ENCODE measurements around the gene SIRT1. TPM values are rescaled to one million over a fixed set of nuclear protein-coding genes. Genes with fewer than 3 reads are reported as not detected.
"Not testable (repeated sequence)": the region's sequence is repeated elsewhere in the genome, so short reads cannot be mapped to it uniquely, and the experiment has no call there.

SIRT1 gene
- total RNA-seq = 7.8 and 8.1 TPM in 2 replicates

DNA sequence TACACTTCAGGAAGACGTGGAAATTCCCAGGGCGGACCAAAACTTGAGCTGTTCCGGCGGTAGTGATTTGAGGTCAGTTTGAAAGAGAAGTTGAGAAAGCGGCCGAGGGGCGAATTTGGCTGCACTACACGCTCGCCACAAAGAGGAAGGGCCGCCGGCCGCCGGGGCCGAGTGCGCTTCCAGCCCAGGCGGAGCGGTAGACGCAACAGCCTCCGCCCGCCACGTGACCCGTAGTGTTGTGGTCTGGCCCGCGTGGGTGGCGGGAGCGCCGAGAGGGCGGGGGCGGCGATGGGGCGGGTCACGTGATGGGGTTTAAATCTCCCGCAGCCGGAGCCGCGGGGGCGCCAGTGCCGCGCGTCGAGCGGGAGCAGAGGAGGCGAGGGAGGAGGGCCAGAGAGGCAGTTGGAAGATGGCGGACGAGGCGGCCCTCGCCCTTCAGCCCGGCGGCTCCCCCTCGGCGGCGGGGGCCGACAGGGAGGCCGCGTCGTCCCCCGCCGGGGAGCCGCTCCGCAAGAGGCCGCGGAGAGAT, at the start of gene SIRT1:
SIRT1 (plus strand) TSS at position 344 of the 529 bp plus-strand sequence; CDS start at position 410, 66 bp downstream.
- DNase-seq (ENCODE audit: low read depth in 2 of 2) = peak; percentile 82 to 96

DNA sequence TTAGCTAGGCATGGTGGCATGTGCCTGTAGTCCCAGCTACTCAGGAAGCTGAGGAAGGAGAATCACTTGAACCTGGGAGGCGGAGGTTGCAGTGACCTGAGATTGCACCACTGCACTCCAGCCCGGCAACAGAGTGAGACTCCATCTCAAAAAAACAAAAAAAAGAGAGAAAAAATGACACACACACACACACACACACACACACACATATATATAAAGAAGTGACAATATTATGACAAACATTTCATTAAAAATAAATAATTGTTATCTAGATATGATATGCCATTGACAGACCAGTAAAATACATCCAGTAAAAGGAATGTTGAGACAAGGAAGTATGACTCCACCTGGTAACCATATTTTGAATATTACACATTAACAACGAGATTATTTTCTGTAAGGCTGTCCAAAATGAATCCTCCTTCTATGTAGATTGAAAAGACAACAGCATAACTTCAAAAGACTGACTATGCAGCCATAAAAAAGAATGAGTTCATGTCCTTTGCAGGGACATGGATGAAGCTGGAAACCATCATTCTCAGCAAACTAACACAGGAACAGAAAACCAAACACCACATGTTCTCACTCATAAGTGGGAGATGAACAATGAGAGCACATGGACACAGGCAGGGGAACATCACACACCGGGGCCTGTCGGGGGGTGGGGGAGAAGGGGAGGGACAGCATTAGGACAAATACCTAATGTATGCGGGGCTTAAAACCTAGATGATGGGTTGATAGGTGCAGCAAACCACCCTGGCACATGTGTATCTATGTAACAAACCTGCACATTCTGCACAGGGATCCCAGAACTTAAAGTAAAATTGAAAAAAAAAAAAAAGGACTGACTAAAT, 48.7 kb upstream of the SIRT1 start:
- DNase-seq (ENCODE audit: low read depth in 2 of 2) = not testable (repeated sequence)

DNA sequence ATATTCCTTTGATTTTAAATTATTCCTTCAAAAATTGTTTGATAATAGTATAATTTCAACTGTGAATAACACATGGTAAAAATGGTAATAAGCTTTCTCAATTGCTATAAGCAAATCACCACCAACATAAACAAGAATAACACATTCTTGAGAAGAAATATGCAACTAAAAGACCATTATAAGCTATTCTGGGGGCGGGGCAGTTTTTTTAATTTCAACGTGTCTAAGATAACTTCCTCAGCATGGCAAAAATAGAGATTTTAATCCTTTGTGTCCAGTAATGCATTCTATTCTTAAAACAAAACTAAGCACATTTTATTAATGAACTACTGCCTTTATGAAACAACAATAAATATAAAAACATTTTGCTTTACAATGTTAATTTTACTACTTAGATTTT, 48.0 kb upstream of the SIRT1 start:
- DNase-seq (ENCODE audit: low read depth in 2 of 2) = no peak

DNA sequence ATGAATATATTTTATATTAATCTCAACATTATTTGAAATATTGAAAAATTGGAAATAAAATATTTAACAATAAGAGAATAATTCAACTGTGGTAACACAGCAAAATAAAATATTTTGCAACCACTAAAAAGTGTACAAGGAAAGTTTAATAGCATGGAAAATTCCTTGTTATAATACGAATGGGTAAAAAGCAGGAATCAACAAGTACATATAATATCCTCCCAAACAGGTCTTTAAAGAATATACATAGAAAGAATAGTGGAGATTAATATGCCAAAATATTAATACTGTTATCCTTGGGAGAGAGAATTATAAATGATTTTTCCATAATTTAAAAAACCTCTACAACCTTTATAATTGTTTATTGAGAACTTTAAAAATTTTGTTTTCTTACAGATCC, 47.5 kb upstream of the SIRT1 start:
- DNase-seq (ENCODE audit: low read depth in 2 of 2) = no peak

DNA sequence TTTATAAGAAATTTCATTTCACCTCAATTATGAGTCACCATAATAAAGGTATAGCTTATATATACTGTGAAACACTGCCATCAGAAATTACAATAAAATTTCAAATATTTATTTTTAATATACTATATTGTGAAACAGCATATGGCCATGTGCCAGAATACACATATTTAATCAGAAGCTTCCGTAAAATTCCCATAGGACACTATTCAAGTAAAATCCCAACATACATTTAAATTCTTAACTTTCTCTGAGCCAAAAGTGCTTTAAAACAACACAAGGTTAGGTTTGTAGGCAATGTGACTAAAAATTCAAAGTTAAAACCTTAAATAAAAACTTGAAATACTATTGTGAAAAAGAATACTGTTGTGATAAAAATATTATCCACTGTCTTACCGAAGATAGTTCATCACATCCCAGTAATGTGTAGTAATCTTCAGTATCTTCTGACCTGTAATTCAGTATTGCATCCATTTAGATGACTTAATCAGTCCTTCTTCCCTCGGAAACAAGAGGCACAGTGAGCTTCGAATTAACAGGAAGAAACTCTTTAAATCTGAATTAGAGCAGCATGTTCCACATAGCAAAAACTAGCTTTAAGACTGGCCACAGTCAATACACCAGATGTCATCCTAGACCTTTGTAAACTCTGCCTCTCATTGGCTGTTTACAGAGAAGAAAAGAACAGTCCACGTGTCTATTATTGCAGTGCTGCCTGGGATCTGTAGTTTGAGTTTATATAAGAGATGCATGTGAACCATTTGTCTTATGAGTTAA, 46.7 kb upstream of the SIRT1 start, which contains the start of gene DNAJC12:
DNAJC12 (minus strand) TSS at position 648 of the 774 bp plus-strand sequence; CDS start at position 471, 177 bp downstream.
- peak in 1 of 2 donors; percentile 63 for DNase-seq (ENCODE audit: low read depth in 2 of 2)

DNA sequence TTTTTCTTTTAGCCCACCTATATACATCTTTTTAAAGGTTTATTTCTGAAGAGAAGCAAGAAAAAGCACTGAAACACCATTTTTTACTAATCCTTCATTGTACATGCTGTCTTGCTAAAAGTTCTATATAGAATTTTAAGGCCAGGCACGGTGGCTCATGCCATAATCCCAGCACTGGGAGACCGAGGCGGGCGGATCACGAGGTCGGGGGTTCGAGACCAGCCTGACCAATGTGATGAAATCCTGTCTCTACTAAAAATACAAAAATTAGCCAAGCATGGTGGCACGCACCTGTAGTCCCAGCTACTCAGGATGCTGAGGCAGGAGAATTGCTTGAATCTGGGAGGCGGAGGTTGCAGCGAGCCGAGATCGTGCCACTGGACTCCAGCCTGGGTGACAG, 44.9 kb upstream of the SIRT1 start:
- not testable (repeated sequence) for DNase-seq (ENCODE audit: low read depth in 2 of 2)

DNA sequence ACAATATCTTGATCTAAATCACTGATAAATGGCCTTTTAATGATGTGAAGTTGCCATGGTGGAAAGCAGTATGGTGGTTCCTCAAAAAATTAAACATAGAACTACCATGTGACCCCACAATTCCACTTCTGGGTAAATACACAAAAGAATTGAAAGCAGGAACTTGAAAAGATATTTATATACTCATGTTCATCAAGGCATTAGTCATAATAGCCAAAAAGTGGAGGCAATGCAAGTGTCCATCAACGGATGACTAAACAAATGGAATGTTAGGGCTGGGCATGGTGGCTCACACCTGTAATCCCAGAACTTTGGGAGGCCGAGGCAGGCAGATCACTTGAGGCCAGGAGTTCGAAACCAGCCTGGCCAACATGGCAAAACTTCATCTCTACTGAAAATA, 44.5 kb upstream of the SIRT1 start:
- no peak for DNase-seq (ENCODE audit: low read depth in 2 of 2)

DNA sequence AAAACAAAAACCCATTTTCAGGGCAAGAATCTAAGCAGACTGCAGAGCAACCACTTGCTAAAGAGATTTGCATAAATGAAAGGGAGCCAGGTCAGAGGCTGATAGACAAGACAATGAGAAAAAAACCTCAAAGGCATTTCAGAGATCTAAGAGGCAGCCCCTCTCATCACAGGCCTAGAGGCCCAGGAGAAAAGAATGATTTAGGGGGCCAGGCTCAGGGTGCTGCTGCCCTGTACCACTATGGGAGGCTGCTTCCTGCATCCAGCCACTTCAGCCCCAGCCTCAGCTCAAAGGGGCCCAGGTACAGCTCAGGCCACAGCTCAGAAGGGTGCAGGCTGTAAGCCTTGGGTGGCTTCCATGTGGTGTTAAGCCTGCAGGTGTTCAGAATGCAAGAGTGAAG, 42.7 kb upstream of the SIRT1 start:
- no peak for DNase-seq (ENCODE audit: low read depth in 2 of 2)

DNA sequence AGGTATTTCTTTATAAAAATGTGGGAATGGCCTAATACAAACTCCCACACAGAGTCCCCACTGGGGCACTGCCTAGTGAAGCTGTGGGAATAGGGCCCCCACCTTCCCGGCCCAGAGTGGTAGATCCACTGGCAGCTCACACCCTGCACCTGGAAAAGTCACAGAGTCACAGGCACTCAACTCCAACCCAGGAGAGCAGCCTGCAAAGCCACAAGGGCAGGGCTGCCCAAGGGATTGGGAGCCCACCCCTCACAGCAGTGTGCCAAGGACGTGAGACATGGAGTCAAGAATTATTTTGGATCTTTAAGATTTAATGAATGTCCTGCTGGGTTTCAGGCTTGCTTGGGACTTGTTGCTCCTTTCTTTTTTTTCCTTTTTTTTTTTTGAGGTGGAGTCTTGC, 41.2 kb upstream of the SIRT1 start:
- DNase-seq (ENCODE audit: low read depth in 2 of 2) = no peak

DNA sequence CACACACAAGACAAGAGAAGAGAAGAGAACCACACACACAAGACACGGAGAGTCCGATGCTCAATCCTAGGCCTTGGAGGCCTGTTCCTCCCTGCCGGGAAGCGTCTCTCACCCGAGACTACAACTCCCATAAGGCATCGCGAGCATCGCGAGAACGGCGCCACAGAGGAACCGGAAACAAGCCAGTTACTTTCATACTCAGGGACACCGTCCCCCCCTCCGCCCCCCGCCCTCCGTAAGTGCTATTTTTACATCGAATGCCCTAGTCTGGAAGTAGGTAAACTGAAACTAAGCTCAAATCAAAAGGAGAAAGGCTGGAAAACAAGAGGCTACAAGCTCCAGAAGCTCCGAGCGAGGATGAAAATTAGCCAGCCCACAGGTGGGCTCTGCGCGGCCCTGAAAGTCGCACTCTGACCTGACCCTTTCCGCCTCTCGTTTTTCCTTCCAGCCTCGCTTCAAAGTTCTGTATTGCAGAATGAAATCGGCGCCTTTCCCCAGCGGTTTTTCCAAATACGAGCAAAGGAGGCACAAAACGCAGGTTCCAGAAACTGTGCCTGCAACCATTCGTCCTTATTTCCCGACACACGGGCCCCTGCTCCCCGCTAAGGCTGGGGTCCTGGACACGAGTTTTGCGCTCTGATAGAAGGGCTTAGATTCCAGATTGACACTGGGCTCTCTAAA, 35.0 kb upstream of the SIRT1 start:
- peak; percentile 88 to 92 for DNase-seq (ENCODE audit: low read depth in 2 of 2)

DNA sequence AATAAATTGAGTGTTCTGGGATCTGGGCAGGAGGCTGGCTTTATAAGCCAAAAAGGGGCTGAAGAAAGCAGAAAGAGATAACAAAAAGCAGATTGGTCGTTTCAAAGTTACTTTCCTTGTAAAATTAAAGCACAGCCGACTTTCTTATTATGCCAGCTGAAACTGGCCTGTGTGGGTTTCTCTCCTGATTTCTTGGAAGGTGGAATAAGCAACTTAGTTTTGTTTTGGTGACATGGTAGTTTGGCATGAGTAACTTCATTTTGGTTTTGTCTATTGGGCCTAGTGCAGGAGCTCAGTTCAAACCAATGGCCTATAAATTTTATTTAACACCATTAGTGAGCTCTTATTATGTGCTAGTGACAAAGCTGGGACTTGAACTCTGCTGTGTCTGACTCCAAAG, 33.3 kb upstream of the SIRT1 start:
- DNase-seq (ENCODE audit: low read depth in 2 of 2) = no peak

DNA sequence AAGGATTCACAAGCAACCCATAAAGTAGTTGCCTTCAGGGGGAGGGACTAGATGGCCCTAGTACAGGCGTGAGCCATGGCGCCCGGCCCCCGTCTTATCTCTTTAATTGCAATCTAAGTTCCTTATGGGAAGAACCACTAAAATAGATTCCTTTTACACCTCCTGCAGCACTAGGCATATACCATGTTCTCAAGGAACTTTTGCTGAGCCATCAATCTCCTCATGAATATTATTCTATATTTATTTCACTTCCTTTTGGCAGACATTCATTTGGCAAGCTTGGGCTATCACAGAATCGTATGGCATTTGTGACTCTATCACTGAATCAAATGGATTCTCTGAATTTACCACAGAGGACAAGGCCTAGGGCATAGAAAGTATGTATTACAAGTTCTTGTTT, 31.7 kb upstream of the SIRT1 start:
- no peak for DNase-seq (ENCODE audit: low read depth in 2 of 2)

DNA sequence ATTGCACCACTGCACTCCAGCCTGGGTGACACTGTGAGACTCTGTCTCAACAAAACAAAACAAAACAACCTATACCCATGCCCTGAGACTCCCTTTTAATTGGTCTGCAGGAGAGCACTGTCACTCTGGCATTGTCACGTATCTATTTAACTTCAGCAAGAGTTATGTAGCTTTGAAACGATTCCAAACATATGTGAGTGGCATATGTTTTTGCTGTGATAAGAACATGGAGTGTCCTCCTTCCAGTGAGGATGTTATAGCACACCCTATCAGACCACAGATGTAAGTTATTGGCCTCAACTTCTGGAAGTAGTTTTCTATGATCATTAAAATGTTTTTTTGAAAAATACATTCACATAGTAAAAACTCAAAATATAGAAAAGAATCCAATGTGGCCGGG, 30.9 kb upstream of the SIRT1 start:
- DNase-seq (ENCODE audit: low read depth in 2 of 2) = no peak

DNA sequence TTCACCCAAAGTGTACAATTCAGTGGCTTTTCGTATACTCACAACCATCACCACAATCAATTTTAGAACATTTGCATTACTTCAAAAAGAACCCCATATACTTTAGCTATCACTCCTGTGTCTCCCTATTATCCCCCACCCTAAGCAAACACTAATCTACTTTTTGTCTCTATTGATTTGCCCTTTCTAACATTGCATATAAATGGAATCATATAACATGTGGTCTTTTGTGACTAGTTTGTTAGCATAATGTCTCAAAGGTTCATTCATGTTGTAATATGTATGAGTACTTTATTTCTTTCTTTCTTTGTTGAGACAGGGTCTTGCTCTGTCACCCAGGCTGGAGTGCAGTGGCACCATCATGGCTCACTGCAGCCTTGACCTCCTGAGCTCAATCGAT, 25.5 kb upstream of the SIRT1 start:
- no peak for DNase-seq (ENCODE audit: low read depth in 2 of 2)

DNA sequence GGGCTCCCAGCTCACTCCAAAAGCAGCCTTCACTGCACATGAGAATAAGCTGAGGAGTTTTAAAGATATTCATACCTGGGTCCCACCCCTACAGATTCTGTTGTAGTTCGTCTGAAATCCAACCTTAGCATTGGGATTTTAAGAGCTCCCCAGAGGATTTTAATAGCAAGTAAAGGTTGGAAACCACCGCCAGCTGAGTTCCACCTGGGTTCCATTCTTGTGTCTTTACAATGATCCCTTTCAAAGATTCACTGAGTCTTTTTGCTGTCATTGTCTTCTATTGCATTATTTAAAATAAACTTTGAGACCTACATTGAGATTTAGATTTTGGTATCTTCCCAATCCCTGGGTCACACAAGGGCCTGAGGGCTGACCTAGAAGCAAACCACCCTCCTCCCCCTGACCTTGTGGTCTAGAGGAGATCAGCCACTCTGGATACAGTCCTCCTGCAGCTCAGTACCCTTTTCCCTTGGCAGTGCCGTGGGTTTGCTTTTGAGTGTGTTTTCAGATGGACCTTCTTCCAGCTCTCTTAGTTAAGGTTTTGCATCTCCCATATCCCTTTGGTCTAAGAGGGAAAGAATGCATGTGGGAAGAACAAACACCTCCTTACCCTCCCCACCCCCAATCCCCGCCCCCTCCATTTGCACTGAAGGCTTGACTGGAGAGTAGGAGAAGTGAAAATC, 22.6 kb upstream of the SIRT1 start:
- no peak for DNase-seq (ENCODE audit: low read depth in 2 of 2)

DNA sequence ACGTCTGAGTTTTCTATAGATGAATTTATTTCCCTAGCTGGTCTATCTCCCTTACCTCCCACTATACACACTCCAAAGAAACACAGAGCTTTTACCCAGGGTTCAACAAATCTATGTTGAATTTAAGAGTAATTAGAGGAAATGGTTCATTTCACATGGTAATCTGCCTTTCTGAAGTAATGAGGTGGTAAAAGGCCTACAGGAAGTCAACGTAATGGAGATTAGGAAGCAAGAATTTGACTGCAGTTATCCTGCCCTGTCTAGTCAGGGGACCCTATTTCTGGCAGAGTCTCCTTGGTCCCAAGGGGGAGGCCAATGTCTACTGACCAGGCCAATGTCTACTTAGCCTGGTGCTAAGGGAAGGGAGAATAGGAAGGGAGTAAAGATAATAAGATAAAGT, 21.4 kb upstream of the SIRT1 start:
- DNase-seq (ENCODE audit: low read depth in 2 of 2) = no peak

DNA sequence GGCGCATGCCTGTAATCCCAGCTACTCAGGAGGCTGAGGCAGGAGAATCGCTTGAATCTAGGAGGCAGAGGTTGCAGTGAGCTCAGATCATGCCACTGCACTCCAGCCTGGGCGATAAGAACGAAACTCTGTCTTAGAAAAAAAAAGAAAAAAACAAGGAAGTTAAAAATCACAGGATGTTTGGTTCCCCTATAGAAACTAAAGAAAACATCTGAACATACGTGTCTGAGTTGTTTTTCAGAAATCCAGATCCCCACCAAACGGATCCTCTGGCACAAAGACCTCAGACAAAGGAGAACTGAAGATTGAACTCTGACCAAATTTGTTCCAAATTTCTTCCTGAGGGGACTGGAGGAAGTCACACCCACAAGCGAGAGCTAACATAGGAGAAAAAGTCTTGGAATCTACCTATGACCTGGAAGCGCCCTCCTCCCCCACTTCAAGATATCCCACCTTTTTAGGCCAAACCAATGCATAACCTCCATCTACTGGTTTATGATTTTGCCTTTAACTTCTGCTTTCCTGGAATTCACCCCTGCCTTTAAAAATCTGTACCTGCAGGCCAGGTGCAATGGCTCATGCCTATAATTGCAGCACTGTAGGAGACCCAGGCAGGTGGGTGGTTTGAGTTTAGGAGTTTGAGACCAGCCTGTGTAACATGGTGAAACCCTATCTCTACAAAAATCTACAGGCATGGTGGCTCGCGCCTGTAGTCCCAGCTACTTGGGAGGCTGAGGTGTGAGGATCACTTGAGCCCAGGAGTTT, 19.7 kb upstream of the SIRT1 start:
- no peak for DNase-seq (ENCODE audit: low read depth in 2 of 2)

DNA sequence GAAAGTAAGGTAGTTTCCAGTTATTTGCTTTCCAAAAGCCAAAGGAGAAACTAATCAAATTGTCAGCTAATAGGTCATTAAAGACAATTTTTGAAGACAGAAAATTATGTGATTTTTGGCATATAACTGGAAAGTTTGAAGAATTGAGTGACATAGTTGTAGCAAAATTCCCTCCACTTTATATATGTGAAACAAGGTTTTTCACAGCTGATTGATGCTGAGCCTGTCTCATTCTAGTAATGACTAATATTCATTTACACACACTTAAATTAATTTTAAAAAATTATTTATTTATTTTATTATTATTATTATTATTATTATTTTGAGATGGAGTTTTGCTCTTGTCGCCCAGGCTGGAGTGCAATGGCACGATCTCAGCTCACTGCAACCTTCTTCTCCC, 16.3 kb upstream of the SIRT1 start:
- DNase-seq (ENCODE audit: low read depth in 2 of 2) = no peak

DNA sequence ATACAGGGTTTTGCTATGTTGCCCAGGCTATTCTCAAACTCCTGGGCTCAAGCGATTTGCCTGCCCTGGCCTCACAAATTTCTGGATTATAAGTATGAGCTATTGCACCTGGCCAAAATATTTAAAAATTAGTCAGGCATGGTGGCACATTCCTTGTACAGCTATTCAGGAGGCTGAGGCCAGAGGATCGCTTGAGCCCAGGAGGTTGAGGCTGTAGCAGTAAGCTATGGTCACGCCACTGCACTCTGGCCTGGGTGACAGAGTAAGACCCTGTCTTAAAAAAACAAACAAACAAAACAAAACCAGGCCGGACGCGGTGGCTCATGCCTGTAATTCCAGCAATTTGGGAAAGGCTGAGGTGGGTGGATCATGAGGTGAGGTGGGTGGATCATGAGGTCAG, 14.5 kb upstream of the SIRT1 start:
- DNase-seq (ENCODE audit: low read depth in 2 of 2) = no peak
